ENCODE results near the gene CACNA1B.
"Not testable (repeated sequence)": the region's sequence is repeated elsewhere in the genome, so short reads cannot be mapped to it uniquely, and the experiment has no call there.

CACNA1B gene

GRCh38 chr9:138149672-138150656 is 272.4 kb downstream of the CACNA1B start:
- peak overlapping the region; percentile 23 for H3K4me3 ChIP-seq (ENCODE audit: low read depth, low read length)

GRCh38 chr9:138155788-138156187 is 278.2 kb downstream of the CACNA1B start:
- not testable (repeated sequence) for H3K4me3 ChIP-seq (ENCODE audit: low read depth, low read length)

More at GRCh38 chr9:138149672-138150656, 272.4 kb downstream of the CACNA1B start:
- TF ChIP-seq CTCF (IDR thresholded peaks at IDR 0.05; ENCODE audit: borderline replicate concordance, insufficient read depth, low read depth, low read length) = peak; percentile 35; the same call in 1 of the 2 replicates

GRCh38 chr9:138166793-138167192 is 289.2 kb downstream of the CACNA1B start:
- H3K4me3 ChIP-seq (ENCODE audit: low read depth, low read length) = not testable (repeated sequence)
